Loucy (cell line): ENCODE measurements around the gene MLIP.

Experiments
- H2AFZ ChIP-seq: fragments of 200-600 bp; sonication (generic); 2 replicates; pipeline ENCODE4 v1.6.0; 2016; ENCODE audit warnings: antibody characterized with exemption, mild to moderate bottlenecking, low read length, moderate library complexity
- H3F3A ChIP-seq: fragments of 200-600 bp; 2 replicates; pipeline ENCODE4 v1.6.0; 2016; ENCODE audit warnings: antibody characterized with exemption, low read depth, mild to moderate bottlenecking
- H3K27me3 ChIP-seq: fragments of 200-600 bp; sonication (generic); 2 replicates; pipeline ENCODE4 v1.6.1; 2014; ENCODE audit warnings: low read length, mild to moderate bottlenecking; ENCODE audit not compliant: insufficient read depth, poor library complexity, severe bottlenecking
- H3K36me3 ChIP-seq: fragments of 200-600 bp; sonication (generic); 2 replicates; pipeline ENCODE4 v1.6.1; 2016; ENCODE audit warnings: low read length; ENCODE audit not compliant: insufficient read depth
- H3K4me1 ChIP-seq: fragments of 200-600 bp; sonication (generic); 2 replicates; pipeline ENCODE4 v1.5.1; 2014; ENCODE audit warnings: low read length, mild to moderate bottlenecking; ENCODE audit not compliant: insufficient read depth, poor library complexity, severe bottlenecking
- H3K4me2 ChIP-seq: fragments of 200-600 bp; sonication (generic); 2 replicates; pipeline ENCODE4 v1.6.0; 2014; ENCODE audit warnings: antibody characterized with exemption, low read length, low read depth, mild to moderate bottlenecking; ENCODE audit not compliant: poor library complexity, severe bottlenecking
- H3K4me3 ChIP-seq: fragments of 200-600 bp; sonication (generic); 2 replicates; pipeline ENCODE4 v1.5.1; 2014; ENCODE audit warnings: low read length, mild to moderate bottlenecking, mixed read lengths; ENCODE audit not compliant: poor library complexity, severe bottlenecking
- H3K79me2 ChIP-seq: fragments of 200-600 bp; sonication (generic); 2 replicates; pipeline ENCODE4 v1.6.1; 2014; ENCODE audit warnings: low read length; ENCODE audit not compliant: insufficient read depth
- H3K9ac ChIP-seq: fragments of 200-600 bp; sonication (generic); 2 replicates; pipeline ENCODE4 v1.6.0; 2014; ENCODE audit warnings: mild to moderate bottlenecking, low read depth, low read length, moderate library complexity; ENCODE audit not compliant: poor library complexity, severe bottlenecking
- H3K9me2 ChIP-seq: fragments of 200-600 bp; sonication (generic); replicated peaks from 2 replicates; pipeline ENCODE4 v1.6.1; 2016; ENCODE audit warnings: low read depth, low read length, mixed read lengths
- H3K9me3 ChIP-seq: fragments of 200-600 bp; sonication (generic); 2 replicates; pipeline ENCODE4 v1.6.1; 2014; ENCODE audit warnings: mild to moderate bottlenecking, antibody characterized with exemption, low read length, low read depth; ENCODE audit not compliant: insufficient read depth
- H4K20me1 ChIP-seq: fragments of 200-600 bp; sonication (generic); 2 replicates; pipeline ENCODE4 v1.6.0; 2014; ENCODE audit warnings: antibody characterized with exemption, low read length, mild to moderate bottlenecking; ENCODE audit not compliant: insufficient read depth, poor library complexity, severe bottlenecking
- EZH2phosphoT487 ChIP-seq: fragments of 200-600 bp; IDR thresholded peaks from 2 replicates; pipeline ENCODE4 v1.6.1; 2018; ENCODE audit warnings: antibody characterized with exemption, mild to moderate bottlenecking, moderate library complexity, borderline replicate concordance
- TF ChIP-seq, protein P1 (sequence below): fragments of 200-600 bp; sonication (generic); conservative IDR thresholded peaks from 2 replicates; pipeline ENCODE4 v1.5.1; 2014; ENCODE audit warnings: mild to moderate bottlenecking, antibody characterized with exemption, low read length

MLIP gene, protein sequence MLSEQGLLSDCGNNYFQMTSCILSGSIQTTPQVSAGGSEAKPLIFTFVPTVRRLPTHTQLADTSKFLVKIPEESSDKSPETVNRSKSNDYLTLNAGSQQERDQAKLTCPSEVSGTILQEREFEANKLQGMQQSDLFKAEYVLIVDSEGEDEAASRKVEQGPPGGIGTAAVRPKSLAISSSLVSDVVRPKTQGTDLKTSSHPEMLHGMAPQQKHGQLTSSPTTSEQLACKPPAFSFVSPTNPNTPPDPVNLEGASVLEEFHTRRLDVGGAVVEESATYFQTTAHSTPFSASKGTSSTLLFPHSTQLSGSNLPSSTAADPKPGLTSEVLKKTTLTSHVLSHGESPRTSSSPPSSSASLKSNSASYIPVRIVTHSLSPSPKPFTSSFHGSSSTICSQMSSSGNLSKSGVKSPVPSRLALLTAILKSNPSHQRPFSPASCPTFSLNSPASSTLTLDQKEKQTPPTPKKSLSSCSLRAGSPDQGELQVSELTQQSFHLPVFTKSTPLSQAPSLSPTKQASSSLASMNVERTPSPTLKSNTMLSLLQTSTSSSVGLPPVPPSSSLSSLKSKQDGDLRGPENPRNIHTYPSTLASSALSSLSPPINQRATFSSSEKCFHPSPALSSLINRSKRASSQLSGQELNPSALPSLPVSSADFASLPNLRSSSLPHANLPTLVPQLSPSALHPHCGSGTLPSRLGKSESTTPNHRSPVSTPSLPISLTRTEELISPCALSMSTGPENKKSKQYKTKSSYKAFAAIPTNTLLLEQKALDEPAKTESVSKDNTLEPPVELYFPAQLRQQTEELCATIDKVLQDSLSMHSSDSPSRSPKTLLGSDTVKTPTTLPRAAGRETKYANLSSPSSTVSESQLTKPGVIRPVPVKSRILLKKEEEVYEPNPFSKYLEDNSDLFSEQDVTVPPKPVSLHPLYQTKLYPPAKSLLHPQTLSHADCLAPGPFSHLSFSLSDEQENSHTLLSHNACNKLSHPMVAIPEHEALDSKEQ

DNA sequence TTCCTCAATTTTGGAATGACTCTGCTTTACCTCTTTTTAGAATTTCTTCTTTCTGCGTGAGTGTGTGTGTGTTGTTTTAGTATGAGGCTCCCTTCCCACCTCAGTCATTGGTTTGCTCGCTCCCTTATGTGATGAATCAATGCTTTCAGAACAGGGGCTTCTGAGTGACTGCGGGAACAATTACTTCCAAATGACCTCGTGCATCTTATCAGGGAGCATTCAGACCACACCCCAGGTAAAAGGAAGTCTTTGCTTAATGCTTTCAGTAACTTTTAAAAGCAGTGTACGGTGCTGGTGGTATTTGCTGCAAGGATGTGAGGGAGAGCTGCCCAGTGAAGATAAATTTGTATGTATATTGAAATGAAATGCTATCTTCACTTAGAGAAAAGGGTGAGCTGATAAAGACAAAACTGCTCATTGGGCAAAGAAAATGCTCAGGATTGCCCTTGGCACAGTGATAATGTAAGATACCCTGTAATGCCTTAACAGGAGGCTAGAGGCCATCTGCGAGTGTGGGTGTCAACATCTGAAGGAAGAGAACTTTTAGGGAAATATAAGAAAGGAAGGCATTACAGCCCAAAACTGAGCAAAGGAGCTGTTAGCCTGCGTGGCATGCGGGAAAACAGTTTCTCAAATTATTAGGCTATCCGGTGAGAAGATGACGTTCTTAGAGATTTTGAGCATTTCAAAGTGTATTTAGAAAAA lies at the start of gene MLIP:
Gene MLIP (plus strand): TSS at position 103 of the 705 bp plus-strand sequence. CDS start 37 bp downstream, at position 140.
- H3K79me2 ChIP-seq: no peaks in the 10 kb centered on the region
- peaks cover 33% of the 10 kb centered on the region for H3K4me1 ChIP-seq
- H3K27me3 ChIP-seq: no peaks in the 10 kb centered on the region
- H3F3A ChIP-seq: no peaks in the 10 kb centered on the region
- TF ChIP-seq, protein P1, sequence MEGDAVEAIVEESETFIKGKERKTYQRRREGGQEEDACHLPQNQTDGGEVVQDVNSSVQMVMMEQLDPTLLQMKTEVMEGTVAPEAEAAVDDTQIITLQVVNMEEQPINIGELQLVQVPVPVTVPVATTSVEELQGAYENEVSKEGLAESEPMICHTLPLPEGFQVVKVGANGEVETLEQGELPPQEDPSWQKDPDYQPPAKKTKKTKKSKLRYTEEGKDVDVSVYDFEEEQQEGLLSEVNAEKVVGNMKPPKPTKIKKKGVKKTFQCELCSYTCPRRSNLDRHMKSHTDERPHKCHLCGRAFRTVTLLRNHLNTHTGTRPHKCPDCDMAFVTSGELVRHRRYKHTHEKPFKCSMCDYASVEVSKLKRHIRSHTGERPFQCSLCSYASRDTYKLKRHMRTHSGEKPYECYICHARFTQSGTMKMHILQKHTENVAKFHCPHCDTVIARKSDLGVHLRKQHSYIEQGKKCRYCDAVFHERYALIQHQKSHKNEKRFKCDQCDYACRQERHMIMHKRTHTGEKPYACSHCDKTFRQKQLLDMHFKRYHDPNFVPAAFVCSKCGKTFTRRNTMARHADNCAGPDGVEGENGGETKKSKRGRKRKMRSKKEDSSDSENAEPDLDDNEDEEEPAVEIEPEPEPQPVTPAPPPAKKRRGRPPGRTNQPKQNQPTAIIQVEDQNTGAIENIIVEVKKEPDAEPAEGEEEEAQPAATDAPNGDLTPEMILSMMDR: no peak
- TF ChIP-seq EZH2phosphoT487: no peak
- no peaks in the 10 kb centered on the region for H3K36me3 ChIP-seq
- no peak within 1 kb of the TSS for H3K9ac ChIP-seq
- no peaks in the 10 kb centered on the region for H3K9me2 ChIP-seq
- H3K9me3 ChIP-seq: no peaks in the 10 kb centered on the region
- peak within 1 kb of the TSS; percentile 44 for H3K4me2 ChIP-seq
- H2AFZ ChIP-seq: no peak within 1 kb of the TSS
- H3K4me3 ChIP-seq: no peak within 1 kb of the TSS
- H4K20me1 ChIP-seq: no peaks in the 10 kb centered on the region

DNA sequence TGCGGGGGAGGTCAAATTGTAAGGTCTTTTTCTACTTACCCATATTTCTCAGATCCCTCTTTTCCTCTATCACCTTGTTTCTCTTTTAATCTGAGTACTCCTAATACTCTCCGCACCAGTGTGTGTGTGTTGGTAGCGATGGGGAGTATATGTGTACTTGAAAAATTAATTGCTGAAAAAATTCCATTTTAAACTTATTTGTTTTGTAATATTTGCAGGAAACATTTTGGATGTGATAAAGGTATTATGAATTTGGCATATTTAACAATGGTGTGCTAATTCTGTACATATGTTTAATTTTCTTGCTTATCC lies 48.1 kb upstream of the MLIP start:
- Histone ChIP-seq H3K36me3 (no peaks in the 10 kb centered on the region), H3K9me2 (no peaks in the 10 kb centered on the region), H3K27me3 (no peaks in the 10 kb centered on the region), H3K4me1 (peaks cover 14% of the 10 kb centered on the region), H4K20me1 (no peaks in the 10 kb centered on the region), H3K9me3 (no peaks in the 10 kb centered on the region), H3K9ac (no peak overlapping the region), H2AFZ (peak overlapping the region; percentile 76; the same call in 1 of the 2 replicates), H3F3A (no peaks in the 10 kb centered on the region), H3K79me2 (no peaks in the 10 kb centered on the region), H3K4me2 (peak overlapping the region; percentile 40), H3K4me3 (no peak overlapping the region)
- no peak for TF ChIP-seq EZH2phosphoT487
- TF ChIP-seq, protein P1: no peak

DNA sequence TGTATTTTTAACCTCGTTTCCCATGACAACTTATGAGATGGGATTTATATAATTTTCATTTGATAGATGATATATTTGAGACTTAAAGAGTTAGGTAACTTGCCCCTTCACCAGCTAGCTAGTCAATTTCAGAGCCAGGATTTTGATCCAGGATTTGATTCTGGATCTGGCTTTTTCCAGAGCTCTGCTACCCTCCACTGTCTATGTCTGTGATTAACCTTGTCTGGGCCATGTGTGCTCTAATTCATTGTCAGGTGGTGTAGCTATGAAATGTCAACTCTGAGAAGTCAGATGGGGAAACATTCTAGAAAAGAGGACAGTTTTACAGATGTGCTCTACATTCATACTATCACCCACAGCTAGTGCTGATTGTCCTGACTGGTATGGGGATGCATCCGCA lies 42.5 kb upstream of the MLIP start:
- Histone ChIP-seq H3K9ac (no peak overlapping the region), H3F3A (no peaks in the 10 kb centered on the region), H3K79me2 (no peaks in the 10 kb centered on the region), H3K9me3 (no peaks in the 10 kb centered on the region), H3K36me3 (no peaks in the 10 kb centered on the region), H4K20me1 (no peaks in the 10 kb centered on the region), H3K4me2 (no peak overlapping the region), H2AFZ (no peak overlapping the region), H3K9me2 (no peaks in the 10 kb centered on the region), H3K4me3 (no peak overlapping the region), H3K27me3 (no peaks in the 10 kb centered on the region), H3K4me1 (no peaks in the 10 kb centered on the region)
- TF ChIP-seq, protein P1: no peak
- no peak for TF ChIP-seq EZH2phosphoT487
